Measurements from ENCODE around the gene PRDM2. TPM values are rescaled to one million over a fixed set of nuclear protein-coding genes. Genes with fewer than 3 reads are reported as not detected.

PRDM2 gene
- total and polyA plus RNA-seq, 2 of the 13 experiments (the other 11 are each of a cell fraction or from before 2014, with no cell fraction given): 4.0 to 6.5 TPM

GRCh38 chr1:13865851-13866250 is 165.9 kb downstream of the PRDM2 start:
- peaks cover 0 to 3% of the 10 kb centered on the region in 2 experiments; a peak in 2 of 5 replicates for H3K27me3 ChIP-seq (ENCODE audit: control insufficient read depth in 1 of 2, insufficient read depth in 2 of 2, low read length in 2 of 2)
- BruUV-seq (replicated peaks): no TSS peak
- H3K9ac ChIP-seq (ENCODE audit: insufficient read depth, low read depth, low read length): no peak overlapping the region
- ChIA-PET CTCF (ENCODE audit: low intra/inter-chr PET ratio, low total read pairs) (no interaction called here), POLR2A (no interaction called here)
- no peak overlapping the region for H3K4me3 ChIP-seq (replicated peaks in 1 of 3; ENCODE audit: insufficient read depth in 1 of 3, low read depth in 2 of 3, low read length in 3 of 3)
- no peak overlapping the region for H3K27ac ChIP-seq (ENCODE audit: extremely low read length, insufficient read depth, low read length)
- TF ChIP-seq IRF1 (CRISPR knock-in tag; IDR thresholded peaks at IDR 0.05; ENCODE audit: low read depth): no peak
- TF ChIP-seq MAFG (CRISPR knock-in tag; IDR thresholded peaks at IDR 0.05): no peak
- no peak for TF ChIP-seq RAD21 (CRISPR knock-in tag; IDR thresholded peaks at IDR 0.05)
- TF ChIP-seq SMAD3 (CRISPR knock-in tag; IDR thresholded peaks at IDR 0.05): no peak
- TF ChIP-seq RFX1 (IDR thresholded peaks at IDR 0.05): no peak
- no peaks in the 10 kb centered on the region for H3K79me2 ChIP-seq (ENCODE audit: insufficient read depth, low read length)
- H4K20me1 ChIP-seq (ENCODE audit: insufficient read depth, low read length): no peaks in the 10 kb centered on the region
- no peaks in the 10 kb centered on the region for H3K36me3 ChIP-seq (replicated peaks in 1 of 2; ENCODE audit: control insufficient read depth in 1 of 2, insufficient read depth in 2 of 2, low read length in 2 of 2)
- no peaks in the 10 kb centered on the region for H3K4me1 ChIP-seq (ENCODE audit: insufficient read depth, low read length)
- FAIRE-seq: no peak
- in situ Hi-C loops (cut with HindIII; ENCODE audit: extremely low pct_ligation_motif_present, low pct_unique_long_range_greater_than_20kb): no loop called here
- H3K4me2 ChIP-seq (ENCODE audit: low read depth, low read length): no peak overlapping the region
- intact Hi-C loops (cut with micrococcal nuclease; ENCODE audit: unreplicated experiment): no loop called here
- DNase-seq (ENCODE audit: low spot score): no peak
- H2AFZ ChIP-seq (ENCODE audit: low read length): no peak overlapping the region
- ATAC-seq: no peak
- no peaks in the 10 kb centered on the region for H3K9me3 ChIP-seq (ENCODE audit: low read length)
- 7% methylated on average over 3 of the region's 3 CpGs for WGBS (ENCODE audit: low lambda C conversion rate)

GRCh38 chr1:13867603-13868002 is 167.6 kb downstream of the PRDM2 start:
- intact Hi-C loops (cut with micrococcal nuclease; ENCODE audit: unreplicated experiment) (no loop called here), in situ Hi-C loops (cut with HindIII; ENCODE audit: extremely low pct_ligation_motif_present, low pct_unique_long_range_greater_than_20kb) (no loop called here)
- CTCF ChIA-PET (ENCODE audit: low intra/inter-chr PET ratio, low total read pairs): no interaction called here
- Histone ChIP-seq H3K4me1 (ENCODE audit: insufficient read depth, low read length) (no peaks in the 10 kb centered on the region), H3K27ac (ENCODE audit: extremely low read length, insufficient read depth, low read length) (no peak overlapping the region), H2AFZ (ENCODE audit: low read length) (no peak overlapping the region), H3K36me3 (replicated peaks in 1 of 2; ENCODE audit: control insufficient read depth in 1 of 2, insufficient read depth in 2 of 2, low read length in 2 of 2) (no peaks in the 10 kb centered on the region), H3K9me3 (ENCODE audit: low read length) (no peaks in the 10 kb centered on the region), H3K4me3 (replicated peaks in 1 of 3; ENCODE audit: insufficient read depth in 1 of 3, low read depth in 2 of 3, low read length in 3 of 3) (no peak overlapping the region), H3K4me2 (ENCODE audit: low read depth, low read length) (no peak overlapping the region), H4K20me1 (ENCODE audit: insufficient read depth, low read length) (no peaks in the 10 kb centered on the region), H3K27me3 (ENCODE audit: control insufficient read depth in 1 of 2, insufficient read depth in 2 of 2, low read length in 2 of 2) (peaks cover 0 to 3% of the 10 kb centered on the region in 2 experiments; a peak in 2 of 5 replicates), H3K79me2 (ENCODE audit: insufficient read depth, low read length) (no peaks in the 10 kb centered on the region), H3K9ac (ENCODE audit: insufficient read depth, low read depth, low read length) (no peak overlapping the region)
- POLR2A ChIA-PET: no interaction called here
- FAIRE-seq (no peak), ATAC-seq (no peak), DNase-seq (ENCODE audit: low spot score) (no peak)
- BruUV-seq (replicated peaks): no TSS peak
- TF ChIP-seq NFKB2 (CRISPR knock-in tag; IDR thresholded peaks at IDR 0.05; ENCODE audit: borderline replicate concordance): no peak
- no peak for TF ChIP-seq ZBTB14 (CRISPR knock-in tag; IDR thresholded peaks at IDR 0.05)
- no peak for TF ChIP-seq NAIF1 (CRISPR knock-in tag; IDR thresholded peaks at IDR 0.05; ENCODE audit: borderline replicate concordance)
- no peak for TF ChIP-seq NFE2 (CRISPR knock-in tag; IDR thresholded peaks at IDR 0.05)
- 3% methylated on average over 7 of the region's 7 CpGs for WGBS (ENCODE audit: low lambda C conversion rate)

Measured in HepG2 (cell line).